ENCODE results near the gene TAF1A.

TAF1A gene

DNA sequence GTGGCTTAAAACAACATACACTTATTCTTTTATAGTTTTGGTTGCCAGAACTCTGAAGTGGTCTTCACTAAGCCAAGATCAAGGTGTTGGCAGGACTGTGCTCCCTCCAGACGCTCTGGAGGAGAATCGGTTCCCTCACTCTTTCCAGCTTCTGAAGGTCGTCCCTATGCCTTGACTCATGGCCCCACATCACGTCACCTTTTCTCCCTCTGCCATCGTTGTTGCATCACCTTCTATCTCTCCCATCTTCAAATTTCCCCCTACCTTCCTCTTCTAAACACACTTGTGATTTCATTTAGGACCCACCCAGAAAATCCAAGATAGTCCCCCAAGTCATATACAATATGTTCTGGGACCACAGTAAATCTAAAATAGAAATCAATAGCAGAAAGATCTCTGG lies 54.3 kb downstream of the TAF1A start:
- DNase-seq (ENCODE audit: low spot score): no peak

DNA sequence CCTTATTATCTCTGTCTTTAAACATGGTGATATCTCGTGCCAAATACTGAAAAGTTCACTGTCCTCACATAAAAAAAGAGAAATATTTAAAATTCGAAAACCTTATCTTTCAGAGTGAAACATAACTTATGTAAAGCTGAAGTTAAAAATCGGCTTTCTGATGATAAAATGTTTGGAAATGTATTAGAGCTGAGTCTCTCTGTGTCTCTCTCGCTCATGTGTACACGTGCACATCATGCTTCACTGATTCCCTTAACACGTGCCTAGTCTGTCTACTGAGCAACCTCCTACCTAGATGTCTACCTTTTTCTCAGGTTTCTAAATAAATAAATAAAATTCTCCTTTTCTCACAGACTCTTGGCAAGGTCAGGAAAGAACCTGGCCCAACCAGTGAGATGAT lies 58.9 kb downstream of the TAF1A start:
- DNase-seq (ENCODE audit: low spot score): no peak

DNA sequence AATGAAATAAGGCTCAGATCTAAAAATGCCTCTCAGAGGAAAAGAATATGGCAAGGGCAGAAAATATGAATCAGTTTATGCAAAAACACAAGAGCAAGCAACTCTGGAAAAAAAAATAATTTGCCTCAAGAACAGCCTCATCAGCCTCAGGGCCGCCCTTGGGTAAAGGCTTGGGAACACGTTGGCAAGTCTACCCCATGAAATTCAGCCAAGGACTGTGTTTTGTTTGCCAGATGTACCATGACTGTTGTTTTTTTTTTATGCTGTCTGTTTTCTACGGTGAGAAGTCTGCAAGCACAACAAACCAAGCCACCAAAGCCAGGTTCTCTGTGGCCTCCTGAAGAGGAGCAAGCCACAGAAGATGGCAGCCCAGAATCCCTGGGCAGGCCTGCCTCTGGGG lies 59.8 kb downstream of the TAF1A start:
- no peak for DNase-seq (ENCODE audit: low spot score)

DNA sequence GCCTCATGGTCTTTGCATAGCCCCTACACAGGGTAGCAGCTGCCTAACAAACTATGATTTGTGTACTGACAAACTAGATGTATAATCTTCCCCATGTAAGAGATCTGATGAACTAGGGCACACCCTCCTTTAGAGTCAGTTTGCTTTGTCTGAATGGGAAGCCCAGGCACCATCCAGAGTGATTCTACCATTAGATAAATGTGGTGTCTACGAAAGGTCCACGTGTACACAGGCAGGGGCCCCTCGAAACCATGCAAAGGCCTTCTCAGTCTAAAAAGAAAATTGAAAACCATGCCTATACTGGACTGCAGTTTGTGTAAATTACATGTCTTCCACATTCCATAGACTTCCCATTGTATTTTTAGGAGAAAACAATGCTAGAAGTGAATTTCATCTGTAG lies 60.6 kb downstream of the TAF1A start:
- DNase-seq (ENCODE audit: low spot score): no peak

DNA sequence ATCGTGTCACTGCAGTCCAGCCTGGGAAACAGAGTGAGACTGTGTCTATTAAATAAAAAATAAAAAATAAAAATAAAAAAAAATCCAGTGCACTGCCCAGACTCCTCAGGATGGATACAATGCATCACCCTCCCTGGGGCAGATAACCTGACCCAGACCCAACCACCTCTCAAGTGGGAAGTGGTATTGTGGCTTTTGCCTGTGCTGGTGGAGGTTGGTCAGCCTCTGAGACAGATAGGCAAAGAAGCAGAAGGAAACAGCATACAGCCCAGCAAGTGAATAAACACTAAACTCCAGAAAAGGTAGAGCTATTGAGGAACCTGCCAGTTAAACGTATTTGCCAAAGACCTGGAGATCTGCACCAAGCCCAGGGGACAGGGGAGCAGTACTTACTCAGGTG lies 63.8 kb downstream of the TAF1A start:
- DNase-seq (ENCODE audit: low spot score): no peak

DNA sequence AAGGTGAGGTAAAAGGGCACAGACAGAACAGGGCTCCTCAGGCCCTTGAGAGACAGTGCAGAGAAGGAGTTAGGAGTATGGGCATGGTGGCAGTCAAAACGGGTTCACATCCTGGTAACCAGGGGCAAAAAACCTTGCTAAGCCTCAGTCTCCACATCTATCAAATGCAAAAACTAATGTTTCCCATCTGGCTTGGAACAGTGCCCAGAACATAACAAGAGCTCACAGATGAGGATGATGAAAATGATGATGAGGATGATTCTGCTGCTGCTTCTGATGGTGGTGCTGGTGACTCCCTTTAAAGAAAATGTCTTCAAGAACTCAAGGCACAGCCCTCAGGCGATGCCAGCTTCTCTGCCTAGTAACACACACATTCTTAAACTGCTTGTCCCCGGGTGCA lies 65.9 kb downstream of the TAF1A start:
- no peak for DNase-seq (ENCODE audit: low spot score)

DNA sequence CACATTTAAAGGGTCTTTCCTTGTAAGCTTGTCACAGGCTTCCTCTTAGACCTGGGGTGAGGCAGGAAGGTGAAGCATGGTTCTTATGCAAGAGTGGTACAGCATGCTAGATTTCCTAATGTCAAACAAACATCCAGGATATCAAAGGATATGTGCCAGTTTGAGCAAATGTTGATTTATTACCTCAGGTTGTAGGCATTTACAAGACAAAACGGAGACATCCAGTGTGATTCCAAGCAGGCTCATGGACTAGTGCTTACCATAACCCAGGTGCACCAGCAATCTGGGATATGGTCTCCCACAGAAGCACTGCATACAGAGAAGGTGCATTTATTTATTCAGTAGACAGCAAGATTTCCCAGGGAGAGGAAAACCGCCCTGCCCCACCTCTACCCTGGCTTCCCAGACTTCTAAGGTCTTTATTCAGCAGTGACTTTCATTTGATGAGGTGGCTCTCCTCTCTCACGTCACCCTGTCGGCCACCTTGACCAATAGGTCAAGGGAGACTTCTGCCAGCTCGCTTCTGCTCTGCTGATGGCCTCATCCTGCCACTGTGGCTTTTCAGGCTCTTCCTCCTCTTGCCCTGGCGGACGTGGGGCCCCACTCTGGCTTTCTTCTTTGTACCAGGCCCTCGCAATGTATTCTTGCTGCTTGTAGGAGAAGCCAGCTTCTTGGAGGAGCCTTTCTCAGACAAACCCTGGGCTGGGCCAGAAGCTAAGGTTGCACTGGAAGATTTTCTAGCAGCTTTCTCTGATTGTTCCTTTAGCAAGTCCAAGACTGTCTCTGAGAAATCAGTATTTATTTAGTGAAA lies 67.4 kb downstream of the TAF1A start:
- no peak for DNase-seq (ENCODE audit: low spot score)

DNA sequence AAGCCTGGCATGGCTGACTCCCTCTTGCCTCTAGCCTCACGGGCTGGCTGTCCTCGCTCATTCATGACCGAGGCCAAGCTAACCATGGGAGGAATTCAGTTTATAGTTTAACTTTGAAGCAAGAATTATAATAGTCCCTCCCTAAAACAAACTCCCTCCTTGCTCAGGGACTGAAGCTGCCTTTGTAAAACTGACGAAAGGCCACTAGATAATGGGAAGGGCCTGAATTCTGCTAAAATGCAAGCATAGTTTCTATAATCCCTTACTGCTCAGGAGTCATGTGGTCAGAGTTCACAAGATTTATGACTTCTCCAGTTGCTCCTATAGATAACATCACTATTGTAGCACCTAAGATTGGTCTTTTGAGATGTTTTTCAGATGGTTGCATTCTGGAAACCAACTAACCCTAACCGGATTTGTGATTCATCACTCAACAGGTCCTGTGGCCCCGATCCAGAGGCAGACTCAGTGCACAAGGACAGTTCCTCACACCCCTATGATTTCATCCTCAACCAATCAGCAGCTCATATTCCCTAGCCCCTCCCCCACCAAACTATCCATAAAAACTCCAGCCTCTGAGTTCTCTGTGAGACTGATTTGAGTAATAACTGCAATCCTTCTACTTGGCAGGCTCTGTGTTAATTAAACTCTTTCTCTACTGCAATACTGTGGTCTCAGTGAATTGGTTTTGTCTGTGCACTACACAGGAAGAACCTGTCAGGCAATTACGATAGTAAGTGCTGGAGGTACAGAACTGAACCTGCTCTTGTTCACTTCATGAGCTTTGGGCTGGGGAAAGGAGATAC lies 68.2 kb downstream of the TAF1A start:
- no peak for DNase-seq (ENCODE audit: low spot score)
